HCT116 (cell line): Measurements from ENCODE around the gene RABGAP1.

Experiments used
- EGR1 ChIP-seq: IDR thresholded peaks from 2 replicates; pipeline ENCODE4 v1.6.1; 2012; ENCODE audit warnings: low read depth
- EZH2 ChIP-seq: fragments of 200-600 bp; sonication (generic); IDR thresholded peaks from 2 replicates; pipeline ENCODE4 v1.6.1; 2017; ENCODE audit warnings: antibody characterized with exemption, mixed run types
- FOSL1 ChIP-seq: IDR thresholded peaks from 2 replicates; pipeline ENCODE4 v1.6.1; 2012; ENCODE audit warnings: low read depth
- JUND ChIP-seq: IDR thresholded peaks from 2 replicates; pipeline ENCODE4 v1.6.1; 2012
- POLR2A ChIP-seq: IDR thresholded peaks from 2 replicates; pipeline ENCODE4 v1.7.0; 2011; ENCODE audit warnings: borderline replicate concordance; ENCODE audit not compliant: insufficient read depth, insufficient read length; ENCODE audit errors: extremely low read depth
- POLR2AphosphoS5 ChIP-seq: IDR thresholded peaks from 2 replicates; pipeline ENCODE4 v1.6.1; 2011; ENCODE audit warnings: mild to moderate bottlenecking, low read depth, low read length, moderate library complexity
- SIN3A ChIP-seq: IDR thresholded peaks from 2 replicates; pipeline ENCODE4 v1.6.1; 2012; ENCODE audit warnings: low read depth
- YY1 ChIP-seq: IDR thresholded peaks from 2 replicates; pipeline ENCODE4 v1.6.1; 2011; ENCODE audit warnings: low read length, low read depth, moderate library complexity, mild to moderate bottlenecking; ENCODE audit not compliant: insufficient replicate concordance; ENCODE audit errors: extremely low read depth
- ZNF274 ChIP-seq: fragments of 200-500 bp; sonication (Bioruptor generic); IDR thresholded peaks from 2 replicates; pipeline ENCODE4 v1.6.1; 2014; ENCODE audit warnings: mild to moderate bottlenecking, low read depth, low read length, inconsistent platforms
- TF ChIP-seq, protein P1 (sequence below), 3 experiments: fragments of 200-600 bp in 1 of 3; sonication (generic) in 1 of 3; IDR thresholded peaks in 2 of 3; conservative IDR thresholded peaks in 1 of 3; 2 replicates each; pipeline ENCODE4 v1.5.1; 2012 to 2017; ENCODE audit warnings: low read depth in 2 of 3, low read length in 2 of 3, antibody characterized with exemption in 1 of 3, borderline replicate concordance in 1 of 3, control low read depth in 1 of 3, mild to moderate bottlenecking in 1 of 3, mixed read lengths in 1 of 3, mixed run types in 1 of 3, moderate library complexity in 1 of 3; ENCODE audit not compliant: insufficient read depth in 1 of 3
- TF ChIP-seq, protein P2 (sequence below): IDR thresholded peaks from 2 replicates; pipeline ENCODE4 v1.6.1; 2011; ENCODE audit warnings: mild to moderate bottlenecking, low read length, moderate library complexity; ENCODE audit not compliant: insufficient replicate concordance; ENCODE audit errors: extremely low read depth
- TF ChIP-seq, protein P3 (sequence below): IDR thresholded peaks from 2 replicates; pipeline ENCODE4 v1.6.1; 2012; ENCODE audit warnings: low read depth

DNA sequence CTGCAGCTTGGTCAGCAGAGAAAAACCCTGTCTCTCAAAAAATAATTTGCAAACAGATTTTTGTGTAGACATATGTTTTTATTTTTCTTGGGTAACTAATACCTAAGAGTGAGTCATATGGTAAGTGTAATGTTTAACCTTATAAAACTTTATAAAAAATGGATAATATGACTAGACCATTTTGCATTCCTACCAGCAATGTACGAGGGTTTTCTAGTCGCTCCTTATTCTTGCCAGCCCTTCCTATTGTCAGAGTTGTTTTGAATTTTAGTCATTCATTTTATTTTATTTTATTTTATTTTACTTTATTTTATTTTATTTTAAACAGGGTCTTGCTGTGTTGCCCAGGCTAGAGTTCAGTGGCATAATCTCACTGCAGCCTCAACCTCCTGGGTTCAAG lies 37.8 kb downstream of the RABGAP1 start:
- TF ChIP-seq POLR2A (no peak), SIN3A (no peak), EGR1 (no peak), YY1 (no peak), EZH2 (no peak), JUND (no peak), ZNF274 (no peak), POLR2AphosphoS5 (no peak), FOSL1 (no peak)
- TF ChIP-seq, protein P1, sequence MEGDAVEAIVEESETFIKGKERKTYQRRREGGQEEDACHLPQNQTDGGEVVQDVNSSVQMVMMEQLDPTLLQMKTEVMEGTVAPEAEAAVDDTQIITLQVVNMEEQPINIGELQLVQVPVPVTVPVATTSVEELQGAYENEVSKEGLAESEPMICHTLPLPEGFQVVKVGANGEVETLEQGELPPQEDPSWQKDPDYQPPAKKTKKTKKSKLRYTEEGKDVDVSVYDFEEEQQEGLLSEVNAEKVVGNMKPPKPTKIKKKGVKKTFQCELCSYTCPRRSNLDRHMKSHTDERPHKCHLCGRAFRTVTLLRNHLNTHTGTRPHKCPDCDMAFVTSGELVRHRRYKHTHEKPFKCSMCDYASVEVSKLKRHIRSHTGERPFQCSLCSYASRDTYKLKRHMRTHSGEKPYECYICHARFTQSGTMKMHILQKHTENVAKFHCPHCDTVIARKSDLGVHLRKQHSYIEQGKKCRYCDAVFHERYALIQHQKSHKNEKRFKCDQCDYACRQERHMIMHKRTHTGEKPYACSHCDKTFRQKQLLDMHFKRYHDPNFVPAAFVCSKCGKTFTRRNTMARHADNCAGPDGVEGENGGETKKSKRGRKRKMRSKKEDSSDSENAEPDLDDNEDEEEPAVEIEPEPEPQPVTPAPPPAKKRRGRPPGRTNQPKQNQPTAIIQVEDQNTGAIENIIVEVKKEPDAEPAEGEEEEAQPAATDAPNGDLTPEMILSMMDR (IDR thresholded peaks at IDR 0.05 in 2 of 3, conservative IDR thresholded peaks at IDR 0.05 in 1 of 3; ENCODE audit: borderline replicate concordance in 1 of 3, insufficient read depth in 1 of 3, low read depth in 2 of 3, low read length in 2 of 3) = no peak
- TF ChIP-seq, protein P2, sequence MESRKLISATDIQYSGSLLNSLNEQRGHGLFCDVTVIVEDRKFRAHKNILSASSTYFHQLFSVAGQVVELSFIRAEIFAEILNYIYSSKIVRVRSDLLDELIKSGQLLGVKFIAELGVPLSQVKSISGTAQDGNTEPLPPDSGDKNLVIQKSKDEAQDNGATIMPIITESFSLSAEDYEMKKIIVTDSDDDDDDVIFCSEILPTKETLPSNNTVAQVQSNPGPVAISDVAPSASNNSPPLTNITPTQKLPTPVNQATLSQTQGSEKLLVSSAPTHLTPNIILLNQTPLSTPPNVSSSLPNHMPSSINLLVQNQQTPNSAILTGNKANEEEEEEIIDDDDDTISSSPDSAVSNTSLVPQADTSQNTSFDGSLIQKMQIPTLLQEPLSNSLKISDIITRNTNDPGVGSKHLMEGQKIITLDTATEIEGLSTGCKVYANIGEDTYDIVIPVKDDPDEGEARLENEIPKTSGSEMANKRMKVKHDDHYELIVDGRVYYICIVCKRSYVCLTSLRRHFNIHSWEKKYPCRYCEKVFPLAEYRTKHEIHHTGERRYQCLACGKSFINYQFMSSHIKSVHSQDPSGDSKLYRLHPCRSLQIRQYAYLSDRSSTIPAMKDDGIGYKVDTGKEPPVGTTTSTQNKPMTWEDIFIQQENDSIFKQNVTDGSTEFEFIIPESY = no peak
- TF ChIP-seq, protein P3, sequence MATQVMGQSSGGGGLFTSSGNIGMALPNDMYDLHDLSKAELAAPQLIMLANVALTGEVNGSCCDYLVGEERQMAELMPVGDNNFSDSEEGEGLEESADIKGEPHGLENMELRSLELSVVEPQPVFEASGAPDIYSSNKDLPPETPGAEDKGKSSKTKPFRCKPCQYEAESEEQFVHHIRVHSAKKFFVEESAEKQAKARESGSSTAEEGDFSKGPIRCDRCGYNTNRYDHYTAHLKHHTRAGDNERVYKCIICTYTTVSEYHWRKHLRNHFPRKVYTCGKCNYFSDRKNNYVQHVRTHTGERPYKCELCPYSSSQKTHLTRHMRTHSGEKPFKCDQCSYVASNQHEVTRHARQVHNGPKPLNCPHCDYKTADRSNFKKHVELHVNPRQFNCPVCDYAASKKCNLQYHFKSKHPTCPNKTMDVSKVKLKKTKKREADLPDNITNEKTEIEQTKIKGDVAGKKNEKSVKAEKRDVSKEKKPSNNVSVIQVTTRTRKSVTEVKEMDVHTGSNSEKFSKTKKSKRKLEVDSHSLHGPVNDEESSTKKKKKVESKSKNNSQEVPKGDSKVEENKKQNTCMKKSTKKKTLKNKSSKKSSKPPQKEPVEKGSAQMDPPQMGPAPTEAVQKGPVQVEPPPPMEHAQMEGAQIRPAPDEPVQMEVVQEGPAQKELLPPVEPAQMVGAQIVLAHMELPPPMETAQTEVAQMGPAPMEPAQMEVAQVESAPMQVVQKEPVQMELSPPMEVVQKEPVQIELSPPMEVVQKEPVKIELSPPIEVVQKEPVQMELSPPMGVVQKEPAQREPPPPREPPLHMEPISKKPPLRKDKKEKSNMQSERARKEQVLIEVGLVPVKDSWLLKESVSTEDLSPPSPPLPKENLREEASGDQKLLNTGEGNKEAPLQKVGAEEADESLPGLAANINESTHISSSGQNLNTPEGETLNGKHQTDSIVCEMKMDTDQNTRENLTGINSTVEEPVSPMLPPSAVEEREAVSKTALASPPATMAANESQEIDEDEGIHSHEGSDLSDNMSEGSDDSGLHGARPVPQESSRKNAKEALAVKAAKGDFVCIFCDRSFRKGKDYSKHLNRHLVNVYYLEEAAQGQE = no peak
